GM19043 (cell line): ENCODE results near the gene LINGO1.

Source experiments
- ATAC-seq: cut with Tn5 transposase; IDR thresholded peaks from one replicate; pipeline ENCODE4 v1.9.1; 2021; ENCODE audit warnings: low read depth; ENCODE audit not compliant: unreplicated experiment

The LINGO1 gene

GRCh38 chr15:77633134-77633912 lies 611 bp upstream of the LINGO1 start:
- no peak for ATAC-seq

GRCh38 chr15:77631745-77632533 lies 773 bp downstream of the LINGO1 start:
- no peak for ATAC-seq

DNA sequence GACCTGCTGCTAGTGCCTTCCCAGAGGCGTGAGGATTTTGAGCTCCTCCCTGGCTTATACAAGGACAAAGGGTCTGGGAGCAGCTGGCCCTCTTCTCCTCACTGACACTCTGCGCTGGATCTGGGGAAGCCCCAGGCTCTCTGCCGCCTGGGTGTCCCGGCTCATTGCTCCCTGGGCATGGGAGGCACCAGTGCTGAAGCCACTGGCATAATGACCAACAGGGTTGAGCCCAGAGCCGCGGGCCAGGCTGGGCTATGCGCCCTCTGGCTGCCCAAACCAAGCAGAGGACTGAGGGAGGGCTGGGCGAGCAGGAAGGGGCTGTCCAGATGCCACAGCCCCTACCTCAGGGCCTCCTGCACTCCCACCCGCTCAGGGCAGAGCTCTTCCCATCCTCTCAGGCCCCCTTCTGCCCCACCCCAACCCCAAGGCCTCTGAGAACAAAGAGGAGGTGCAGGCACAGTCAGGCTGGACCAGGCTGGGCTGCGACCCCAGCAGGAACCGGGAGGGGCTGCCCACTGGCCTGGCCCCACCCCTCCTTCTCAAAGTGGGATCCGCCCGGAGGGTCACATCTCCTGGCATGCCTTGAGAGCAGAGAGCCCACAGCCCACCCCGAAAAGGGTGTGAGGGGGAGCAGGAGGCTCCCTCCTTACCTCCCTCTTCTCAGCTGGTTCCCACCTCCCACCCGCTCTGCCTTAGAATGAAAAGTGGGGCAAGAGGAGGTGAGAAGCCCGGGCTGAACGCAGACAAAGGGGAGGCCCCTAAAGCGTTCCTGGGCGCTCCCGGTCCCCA lies 1.6 kb downstream of the LINGO1 start:
- ATAC-seq = no peak

DNA sequence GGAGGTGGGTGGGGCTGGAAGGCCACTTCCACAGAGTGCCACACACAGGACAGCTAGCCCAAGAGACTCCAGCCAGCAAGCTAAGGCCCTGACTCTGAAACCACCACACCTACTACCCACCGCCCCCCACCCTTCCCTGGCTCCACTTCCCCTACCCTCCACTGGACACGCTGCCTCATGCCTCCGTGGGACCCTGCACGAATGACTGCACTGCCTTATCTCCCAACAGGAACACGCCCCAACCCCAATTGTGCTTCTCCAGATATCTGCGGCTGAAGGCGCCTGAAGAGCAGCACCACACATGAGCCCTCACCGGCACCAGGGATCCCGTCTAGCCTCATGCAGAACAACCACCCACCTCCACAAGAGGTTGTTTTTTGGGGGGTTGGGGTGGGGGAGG lies 2.7 kb downstream of the LINGO1 start:
- no peak for ATAC-seq

DNA sequence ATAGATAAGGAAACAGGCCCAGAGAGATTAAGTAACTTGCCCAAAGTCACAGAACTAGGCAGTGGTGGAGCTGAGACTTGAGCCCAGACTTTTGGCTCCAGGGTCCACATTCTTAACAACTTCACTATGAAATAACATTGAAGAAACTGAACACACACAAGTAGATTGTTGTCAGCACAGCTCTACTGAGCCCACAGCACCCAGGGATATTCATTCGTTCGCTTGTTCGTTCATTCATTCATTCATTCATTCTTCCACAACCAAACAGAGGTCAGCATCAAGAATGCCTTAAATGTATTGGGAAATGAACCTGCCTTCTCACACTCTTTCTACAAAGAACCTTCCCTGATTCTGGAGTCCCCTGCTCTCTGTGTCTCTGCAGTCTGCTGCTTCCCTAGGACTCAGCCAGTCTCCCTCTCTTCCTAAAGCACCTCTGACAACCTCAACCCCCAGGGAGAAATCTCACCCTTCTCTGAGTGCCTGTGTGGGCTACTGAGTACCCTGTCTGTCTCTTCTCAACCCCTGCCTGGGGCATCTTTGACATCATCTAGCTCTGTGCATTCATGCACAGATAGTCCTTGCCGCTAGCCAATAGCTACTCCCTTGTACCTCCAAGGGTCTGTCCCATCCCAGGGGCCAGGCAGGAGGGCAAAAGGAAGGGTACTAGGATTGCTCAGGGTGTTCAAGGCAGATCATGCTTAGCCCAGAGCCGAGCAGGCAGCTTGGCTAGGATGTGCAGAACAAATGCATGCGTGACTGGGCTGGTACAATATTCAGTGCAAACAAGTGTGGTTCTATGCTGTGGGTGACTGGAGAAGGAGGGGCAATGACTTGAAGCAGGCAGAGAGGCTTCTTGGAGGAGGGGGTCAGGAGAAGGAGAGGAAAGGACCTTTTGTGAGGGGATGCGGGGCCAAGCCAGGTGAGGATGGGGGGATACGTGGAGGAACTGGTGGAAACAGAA lies 3.4 kb downstream of the LINGO1 start:
- ATAC-seq = no peak

DNA sequence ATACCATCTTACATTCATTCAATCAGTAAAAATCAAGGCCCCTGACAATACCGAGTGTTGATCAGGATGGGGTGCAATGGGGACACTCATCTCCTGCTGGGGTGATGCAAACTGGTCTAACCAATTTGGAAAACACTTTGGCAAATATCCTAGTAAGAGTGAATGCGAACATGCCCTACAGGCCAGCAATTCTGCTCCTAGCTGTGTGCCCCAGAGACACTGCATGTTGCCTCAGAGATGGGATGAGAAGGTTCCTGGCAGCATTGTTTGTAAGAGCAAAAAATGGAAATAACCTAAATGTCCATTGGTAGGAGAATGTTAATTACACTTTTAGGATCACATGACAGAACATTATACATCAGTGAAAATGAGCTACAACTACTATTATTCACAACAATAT lies 4.7 kb downstream of the LINGO1 start:
- no peak for ATAC-seq

DNA sequence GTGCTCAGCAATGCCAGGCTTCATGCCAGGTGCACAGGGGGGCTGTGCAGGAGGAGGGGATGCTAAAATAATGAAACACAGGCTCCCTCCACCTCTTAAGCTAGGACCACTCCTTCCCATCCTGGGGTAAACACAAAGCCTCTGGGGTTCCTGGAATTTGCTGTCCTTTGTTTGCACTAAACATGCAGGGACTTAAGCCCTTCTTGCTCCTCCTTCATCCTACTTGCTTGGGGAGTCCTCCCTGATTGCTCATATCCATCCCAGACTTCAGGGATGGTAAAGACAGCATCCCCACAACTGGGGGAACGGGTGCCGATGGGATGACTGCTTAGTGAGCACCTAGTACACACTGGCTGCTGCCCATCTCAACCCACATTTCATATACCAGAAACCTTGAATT lies 5.1 kb downstream of the LINGO1 start:
- ATAC-seq = no peak

GRCh38 chr15:77627067-77627466 lies 5.6 kb downstream of the LINGO1 start:
- ATAC-seq = no peak

GRCh38 chr15:77626002-77626401 lies 6.7 kb downstream of the LINGO1 start:
- ATAC-seq = no peak

DNA sequence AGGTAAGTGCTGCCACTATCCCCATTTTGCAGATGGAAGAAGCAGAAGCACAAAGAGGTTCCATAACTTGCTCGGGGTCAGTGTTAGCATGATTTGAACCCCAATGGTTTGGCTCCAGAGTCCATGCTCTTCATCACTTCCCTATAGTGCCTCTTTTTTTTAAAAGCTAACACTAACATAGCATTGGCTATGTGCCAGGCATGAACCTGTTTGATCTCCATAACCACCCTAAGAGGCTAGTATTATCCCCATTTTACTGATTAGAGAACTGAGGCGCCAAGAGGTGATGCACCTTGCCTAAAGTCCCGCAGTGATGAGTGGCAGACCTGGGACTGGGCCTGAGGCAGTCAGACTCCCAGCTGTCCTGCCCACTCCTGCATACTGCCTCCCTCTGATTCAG lies 7.3 kb downstream of the LINGO1 start:
- no peak for ATAC-seq

- ATAC-seq = no peak
These were observed 7.8 kb downstream of the LINGO1 start for GRCh38 chr15:77624868-77625267.

DNA sequence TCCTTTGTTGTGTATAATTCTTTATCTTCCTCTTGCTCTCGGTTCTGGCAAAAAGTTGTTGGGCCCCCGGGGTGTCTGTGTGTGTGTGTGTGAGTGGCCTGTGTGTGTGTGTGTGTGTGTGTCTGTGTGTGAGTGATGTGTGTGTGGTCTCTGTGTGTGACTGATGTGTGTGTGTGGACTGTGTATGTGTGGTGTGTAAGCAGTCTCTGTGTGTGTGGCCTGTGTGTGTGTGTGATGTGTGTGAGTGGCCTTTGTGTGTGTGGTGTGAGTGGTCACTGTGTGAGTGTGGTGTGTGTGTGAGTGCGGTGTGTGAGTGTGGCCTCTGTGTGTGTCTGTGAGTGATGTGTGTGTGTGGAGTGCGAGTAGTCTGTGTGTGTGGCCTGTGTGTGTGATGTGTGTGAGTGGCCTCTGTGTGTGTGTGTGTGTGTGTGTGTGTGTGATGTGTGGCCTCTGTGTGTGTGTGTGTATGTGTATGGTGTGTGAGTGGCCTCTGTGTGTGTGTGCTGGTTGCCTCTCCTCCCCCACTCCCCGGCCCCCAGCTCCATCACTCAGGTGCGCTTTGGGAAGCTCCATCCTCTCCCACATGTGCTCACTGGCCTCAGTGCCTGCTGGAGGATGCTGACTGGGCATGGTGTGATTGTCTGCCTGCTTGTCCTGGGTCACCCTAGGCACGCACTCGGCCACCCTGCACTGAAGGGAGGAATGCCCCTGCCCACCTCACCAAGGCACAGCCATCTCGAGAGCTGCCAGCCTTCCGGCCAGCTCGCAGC lies 8.8 kb downstream of the LINGO1 start:
- ATAC-seq = no peak

DNA sequence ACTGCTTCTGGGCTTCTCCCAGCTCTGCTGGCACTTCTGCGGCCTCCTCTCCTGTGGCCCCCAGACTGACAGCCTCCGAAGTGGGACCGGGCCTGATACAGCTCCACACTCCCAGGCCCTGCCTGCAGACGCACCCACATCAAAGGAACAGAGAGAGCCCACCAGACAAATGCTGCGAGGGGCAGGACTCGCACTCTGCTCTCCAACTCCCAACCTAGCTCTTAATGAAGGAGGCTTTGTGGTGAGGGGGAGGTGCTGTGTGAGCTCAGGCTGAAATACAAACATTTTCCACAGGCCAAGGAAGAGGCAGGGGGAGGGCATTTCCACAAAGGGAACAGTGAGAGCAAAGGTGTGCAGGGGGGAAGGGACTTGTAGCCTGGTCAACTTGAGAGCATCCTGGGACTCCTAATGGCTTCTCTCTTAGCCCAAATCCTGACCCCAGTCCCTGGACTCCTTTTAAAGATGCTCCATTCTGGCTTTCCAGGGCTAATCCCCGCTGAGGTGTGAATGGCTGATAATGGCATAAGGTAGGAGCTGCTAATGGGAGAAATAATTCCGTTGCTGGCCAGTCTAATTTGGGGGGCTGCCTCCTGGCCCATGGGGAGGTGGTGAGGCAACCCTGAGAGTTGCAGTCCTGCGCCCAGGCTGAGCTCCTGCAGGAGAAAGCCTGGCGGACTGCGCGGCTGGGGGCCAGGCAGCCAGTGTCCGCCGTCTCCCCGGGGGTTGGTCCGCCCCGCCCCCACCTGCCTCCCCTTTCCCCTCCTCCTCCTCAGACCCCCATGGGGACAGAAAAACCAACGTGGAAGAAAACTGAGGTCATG lies 9.6 kb downstream of the LINGO1 start:
- ATAC-seq = no peak

DNA sequence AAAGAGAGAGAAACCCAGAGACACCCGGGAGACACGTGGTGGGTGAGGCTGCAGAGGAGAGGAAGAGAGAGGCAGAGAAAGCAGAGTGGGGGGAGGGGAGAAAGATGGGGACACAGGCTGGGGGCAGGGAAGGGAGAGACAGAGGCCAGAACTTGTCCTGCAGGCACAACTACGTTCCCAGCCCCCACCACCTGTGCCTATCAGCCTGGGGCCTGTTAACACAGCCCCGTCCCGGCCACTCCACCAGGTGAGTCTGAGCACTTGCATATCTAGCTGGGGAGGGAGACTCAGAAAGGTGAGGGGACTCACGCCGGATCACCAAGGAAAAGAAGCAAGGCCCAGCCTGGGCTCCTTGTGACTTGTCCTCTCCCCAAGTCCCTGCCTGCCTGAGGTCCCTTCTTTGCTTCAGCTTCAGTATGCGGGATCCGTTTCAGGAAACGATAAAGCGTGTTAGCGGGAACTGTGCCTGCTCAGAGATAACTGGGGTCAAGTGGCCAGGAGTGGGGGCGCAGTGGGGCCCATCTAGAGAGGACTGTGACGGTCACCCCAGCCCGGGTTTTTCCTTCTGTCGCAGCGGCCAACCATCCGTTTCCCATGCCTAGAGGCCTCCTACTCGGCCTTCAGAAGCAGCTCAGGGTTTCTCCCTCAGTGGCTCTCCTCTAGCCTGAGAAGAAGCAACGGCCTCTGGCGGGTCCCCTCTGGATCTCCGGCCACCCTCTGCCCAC lies 10.3 kb downstream of the LINGO1 start:
- no peak for ATAC-seq

- ATAC-seq = no peak
These were observed 10.9 kb downstream of the LINGO1 start for GRCh38 chr15:77621847-77622208.

DNA sequence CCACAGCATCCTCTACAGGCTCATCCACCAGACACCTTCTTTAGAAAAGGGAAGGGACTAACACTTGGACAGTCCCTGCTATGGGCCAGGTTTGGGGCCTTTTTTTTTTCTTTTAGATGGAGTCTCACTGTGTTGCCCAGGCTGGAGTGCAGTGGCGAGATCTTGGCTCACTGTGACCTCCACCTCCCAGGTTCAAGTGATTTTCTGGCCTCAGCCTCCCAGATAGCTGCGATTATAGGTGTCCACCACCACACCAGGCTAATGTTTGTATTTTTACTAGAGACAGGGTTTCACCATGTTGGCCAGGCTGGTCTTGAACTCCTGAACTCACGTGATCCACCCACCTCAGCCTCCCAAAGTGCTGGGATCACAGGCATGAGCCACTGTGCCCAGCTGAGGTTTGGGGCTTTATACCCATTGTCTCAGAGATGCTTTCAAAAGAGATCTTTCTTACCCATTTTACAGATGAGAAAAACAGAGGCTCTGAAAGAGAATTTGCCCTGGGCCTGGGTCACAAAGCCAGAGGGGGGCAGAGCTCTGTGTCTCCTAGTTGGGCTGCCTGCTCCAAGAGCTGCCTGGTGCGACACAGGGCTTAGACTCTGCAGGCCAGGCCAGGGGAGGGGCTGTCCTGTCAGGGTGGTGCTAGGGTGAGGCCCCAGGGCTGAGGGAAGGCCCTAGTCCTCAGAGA lies 11.6 kb downstream of the LINGO1 start:
- ATAC-seq = no peak

- ATAC-seq = no peak
These were observed 12.4 kb downstream of the LINGO1 start for GRCh38 chr15:77620297-77620696.
